ENCODE data around the gene JAM3. TPM values are rescaled to one million over a fixed set of nuclear protein-coding genes. Genes with fewer than 3 reads are reported as not detected.
A peak's percentile ranks its signal among the peaks of the same experiment; 100 is the strongest.

The JAM3 gene
- polyA plus RNA-seq, 3 donors, result 47.5 to 57.0 (median 55.1) TPM

- no peak for DNase-seq (ENCODE audit: extremely low read depth in 1 of 11, low read depth in 9 of 11, low spot score in 4 of 11)
Observed at GRCh38 chr11:134049303-134049702, 19.6 kb upstream of the JAM3 start.

GRCh38 chr11:134050541-134051383, 18.1 kb upstream of the JAM3 start:
- peak in 3 of 11 donors; percentile 41 to 76 (median 66) for DNase-seq (ENCODE audit: extremely low read depth in 1 of 11, low read depth in 9 of 11, low spot score in 4 of 11)

GRCh38 chr11:134052395-134052987, 16.4 kb upstream of the JAM3 start:
- no peak for DNase-seq (ENCODE audit: extremely low read depth in 1 of 11, low read depth in 9 of 11, low spot score in 4 of 11)

GRCh38 chr11:134052988-134053945, 15.6 kb upstream of the JAM3 start:
- no peak for DNase-seq (ENCODE audit: extremely low read depth in 1 of 11, low read depth in 9 of 11, low spot score in 4 of 11)

GRCh38 chr11:134055029-134055428, 13.8 kb upstream of the JAM3 start:
- DNase-seq (ENCODE audit: extremely low read depth in 1 of 11, low read depth in 9 of 11, low spot score in 4 of 11), result no peak

- no peak for DNase-seq (ENCODE audit: extremely low read depth in 1 of 11, low read depth in 9 of 11, low spot score in 4 of 11)
Observed at GRCh38 chr11:134060316-134060715, 8.6 kb upstream of the JAM3 start.

- no peak for DNase-seq (ENCODE audit: extremely low read depth in 1 of 11, low read depth in 9 of 11, low spot score in 4 of 11)
Observed at GRCh38 chr11:134062265-134063123, 6.4 kb upstream of the JAM3 start.

- no peak for DNase-seq (ENCODE audit: extremely low read depth in 1 of 11, low read depth in 9 of 11, low spot score in 4 of 11)
Observed at GRCh38 chr11:134063124-134063495, 5.8 kb upstream of the JAM3 start.

GRCh38 chr11:134063991-134064747, 4.7 kb upstream of the JAM3 start:
- no peak for DNase-seq (ENCODE audit: extremely low read depth in 1 of 11, low read depth in 9 of 11, low spot score in 4 of 11)

GRCh38 chr11:134065381-134065780, 3.5 kb upstream of the JAM3 start:
- DNase-seq (ENCODE audit: extremely low read depth in 1 of 11, low read depth in 9 of 11, low spot score in 4 of 11), result no peak

GRCh38 chr11:134066943-134067885, 1.7 kb upstream of the JAM3 start:
- no peak for DNase-seq (ENCODE audit: extremely low read depth in 1 of 11, low read depth in 9 of 11, low spot score in 4 of 11)

- DNase-seq (ENCODE audit: extremely low read depth in 1 of 11, low read depth in 9 of 11, low spot score in 4 of 11), result peak in 3 of 11 donors; percentile 26 to 34 (median 33)
Observed at GRCh38 chr11:134069426-134070341, 812 bp downstream of the JAM3 start.

GRCh38 chr11:134070342-134070845, 1.5 kb downstream of the JAM3 start:
- no peak for DNase-seq (ENCODE audit: extremely low read depth in 1 of 11, low read depth in 9 of 11, low spot score in 4 of 11)

- DNase-seq (ENCODE audit: extremely low read depth in 1 of 11, low read depth in 9 of 11, low spot score in 4 of 11), result no peak
Observed at GRCh38 chr11:134071306-134071705, 2.4 kb downstream of the JAM3 start.

- no peak for DNase-seq (ENCODE audit: extremely low read depth in 1 of 11, low read depth in 9 of 11, low spot score in 4 of 11)
Observed at GRCh38 chr11:134071766-134072402, 3.0 kb downstream of the JAM3 start.

Measured in renal cortex interstitium (tissue), 11 donors.